ENCODE measurements around the gene SLN. TPM values are rescaled to one million over a fixed set of nuclear protein-coding genes. Genes with fewer than 3 reads are reported as not detected.

The SLN gene
- total RNA-seq, 1 donor from 2014 or later = not detected

DNA sequence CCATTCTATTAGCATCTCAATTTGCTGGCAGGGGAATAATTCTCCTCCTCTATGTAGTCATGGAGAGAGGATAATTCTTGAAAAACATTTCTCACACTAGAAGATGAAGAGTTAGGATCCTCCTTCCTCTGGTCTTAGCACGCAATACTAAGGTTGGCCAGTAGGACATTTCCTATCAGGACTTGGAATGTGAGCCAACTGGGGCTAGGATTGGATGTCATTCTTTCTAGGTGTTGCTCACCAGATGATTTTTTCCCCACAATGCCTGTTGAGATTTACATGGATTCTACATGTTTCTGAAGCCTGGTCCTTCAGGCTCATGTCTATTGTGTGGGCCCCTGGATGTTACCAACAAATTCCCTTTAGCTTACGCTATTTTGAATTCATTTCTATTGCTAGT, 28.0 kb downstream of the SLN start:
- no peak for DNase-seq (ENCODE audit: low spot score)

DNA sequence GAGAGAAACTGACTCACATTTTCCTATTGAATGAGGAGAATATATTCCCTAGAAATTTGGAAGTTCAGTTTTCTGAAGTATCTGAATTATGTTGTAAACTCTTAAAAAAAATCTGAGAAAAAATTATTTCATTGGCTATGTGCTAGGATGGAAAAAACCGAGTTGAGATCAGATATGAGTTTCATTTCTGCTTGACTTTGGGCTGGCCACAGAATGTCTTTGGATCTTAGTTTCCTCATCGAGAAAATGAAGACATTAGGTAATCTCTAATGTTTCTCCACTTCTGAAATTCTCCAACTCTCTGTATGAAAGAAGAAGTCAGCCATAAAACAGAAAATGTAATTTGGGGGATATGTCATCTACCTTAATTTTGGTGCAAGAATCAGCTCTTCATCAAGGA, 28.8 kb downstream of the SLN start:
- no peak for DNase-seq (ENCODE audit: low spot score)

GRCh38 chr11:107682572-107682971, 29.3 kb downstream of the SLN start:
- DNase-seq (ENCODE audit: low spot score) = no peak

- DNase-seq (ENCODE audit: low spot score) = no peak
These were observed 29.7 kb downstream of the SLN start for GRCh38 chr11:107682171-107682570.

DNA sequence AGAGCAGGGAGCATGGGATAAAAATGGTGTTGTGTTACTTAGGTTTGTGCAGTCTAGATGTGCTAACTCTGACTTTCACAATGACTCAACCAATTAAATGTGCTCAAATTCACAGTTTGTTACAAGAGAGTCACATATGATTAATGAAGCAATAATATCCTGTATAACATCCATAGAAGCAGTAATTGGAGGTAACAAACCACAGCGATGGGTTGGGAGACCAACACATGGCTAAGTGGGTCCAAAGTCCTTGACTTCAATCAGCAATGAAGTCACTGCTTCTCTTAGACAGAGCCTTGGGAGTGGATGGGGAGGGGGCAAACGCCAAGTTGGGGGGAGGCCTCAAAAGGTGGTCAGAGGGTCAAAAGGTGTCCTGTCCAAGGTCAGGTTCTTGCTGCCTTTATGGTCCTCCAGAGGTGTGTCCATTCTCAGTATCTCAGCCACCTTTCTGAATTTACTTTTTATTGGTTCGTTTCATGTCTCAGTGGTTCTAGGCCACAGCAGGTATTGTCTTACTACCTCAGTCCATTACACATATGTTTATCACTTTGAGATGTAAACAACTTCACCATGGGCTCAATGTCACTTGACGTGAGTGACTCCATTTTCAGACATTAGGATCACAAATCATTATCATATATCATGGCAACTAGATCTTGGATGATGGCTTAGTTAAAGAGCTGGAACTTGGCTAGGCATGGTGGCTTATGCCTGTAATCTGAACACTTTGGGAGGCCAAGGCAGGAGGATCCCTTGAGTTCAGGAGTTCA, 32.4 kb downstream of the SLN start:
- DNase-seq (ENCODE audit: low spot score) = no peak

DNA sequence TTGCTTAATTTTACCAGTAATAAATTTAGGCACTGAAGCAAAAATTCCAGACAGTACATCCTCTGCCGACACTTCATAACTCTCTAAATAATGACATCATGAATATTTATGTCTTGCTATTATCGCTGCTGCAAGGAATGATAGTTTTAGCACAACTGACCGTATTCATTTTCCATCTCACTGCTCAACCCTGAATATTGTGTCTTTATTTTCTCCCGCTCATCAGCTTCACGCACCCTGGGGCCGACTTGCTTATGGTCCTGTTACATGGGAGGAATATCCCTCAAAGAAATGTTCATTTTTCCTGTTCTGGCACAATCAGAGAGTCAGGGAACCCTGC, 33.3 kb downstream of the SLN start:
- no peak for DNase-seq (ENCODE audit: low spot score)

GRCh38 chr11:107677924-107678631, 33.8 kb downstream of the SLN start:
- DNase-seq (ENCODE audit: low spot score) = no peak

- DNase-seq (ENCODE audit: low spot score) = no peak
These were observed 35.4 kb downstream of the SLN start for GRCh38 chr11:107676336-107677057.

GRCh38 chr11:107675902-107676301, 36.0 kb downstream of the SLN start:
- DNase-seq (ENCODE audit: low spot score) = no peak

DNA sequence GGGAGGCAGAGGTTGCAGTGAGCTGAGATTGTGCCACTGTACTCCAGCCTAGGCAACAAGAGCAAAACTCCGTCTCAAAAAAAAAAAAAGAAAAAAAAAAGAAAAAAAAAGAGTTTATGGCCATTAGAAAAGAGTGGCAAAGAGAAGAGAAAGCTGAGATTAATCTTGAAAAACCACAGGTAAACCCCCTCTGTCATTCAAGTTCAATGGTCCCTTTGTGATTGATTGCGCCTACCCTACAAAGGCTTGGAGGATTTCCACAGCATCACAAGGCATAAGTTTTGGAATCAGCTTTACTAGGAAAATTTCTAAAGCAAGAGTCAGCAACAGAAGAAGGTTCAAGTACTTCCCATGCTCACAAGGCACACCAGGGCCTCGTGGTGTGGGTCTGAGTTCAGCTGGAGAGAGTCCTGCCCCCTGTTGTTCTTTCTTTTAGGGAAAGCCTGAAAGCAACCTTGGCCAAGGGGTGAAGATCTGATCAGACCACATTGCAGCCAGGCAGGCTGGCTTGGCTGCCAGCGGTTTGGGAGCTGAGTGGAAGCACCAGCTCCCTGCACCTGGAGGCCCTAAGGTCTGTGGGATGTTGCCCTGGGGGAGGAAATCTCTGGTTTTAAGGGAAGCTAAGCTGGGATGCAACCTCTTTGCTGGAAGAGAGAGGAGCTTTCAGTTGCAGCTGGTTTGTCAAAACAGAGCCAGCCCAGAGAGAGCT, 41.8 kb downstream of the SLN start:
- DNase-seq (ENCODE audit: low spot score) = no peak

DNA sequence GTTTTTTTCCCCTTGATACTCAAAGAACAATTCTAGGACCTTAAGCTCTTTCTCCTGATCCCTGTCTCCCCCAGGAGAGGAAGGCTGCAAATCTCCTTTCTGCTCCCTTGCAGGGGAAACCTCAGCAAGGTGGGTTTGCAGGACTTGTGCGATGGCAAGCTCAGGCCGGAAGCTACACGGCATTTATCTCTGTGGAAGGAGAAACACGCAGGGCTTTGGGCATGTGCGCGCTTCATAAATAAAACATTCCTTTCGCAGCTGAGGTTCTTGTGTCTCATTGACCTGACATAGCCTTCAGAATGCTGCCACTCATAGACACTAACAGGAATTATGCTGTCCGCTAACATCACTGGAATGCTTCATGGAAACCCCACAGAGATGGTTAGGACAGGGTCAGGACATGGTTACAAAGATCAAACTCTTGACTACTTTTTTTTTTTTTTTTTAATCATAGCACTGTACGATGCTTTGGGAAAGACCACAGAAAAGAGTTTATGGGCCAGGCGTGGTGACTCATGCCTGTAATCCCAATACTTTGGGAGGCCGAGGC, 42.6 kb downstream of the SLN start:
- no peak for DNase-seq (ENCODE audit: low spot score)

- DNase-seq (ENCODE audit: low spot score) = no peak
These were observed 44.8 kb downstream of the SLN start for GRCh38 chr11:107666911-107667613.

- DNase-seq (ENCODE audit: low spot score) = no peak
These were observed 46.8 kb downstream of the SLN start for GRCh38 chr11:107665018-107665417.

- DNase-seq (ENCODE audit: low spot score) = no peak
These were observed 50.2 kb downstream of the SLN start for GRCh38 chr11:107661656-107662055.

DNA sequence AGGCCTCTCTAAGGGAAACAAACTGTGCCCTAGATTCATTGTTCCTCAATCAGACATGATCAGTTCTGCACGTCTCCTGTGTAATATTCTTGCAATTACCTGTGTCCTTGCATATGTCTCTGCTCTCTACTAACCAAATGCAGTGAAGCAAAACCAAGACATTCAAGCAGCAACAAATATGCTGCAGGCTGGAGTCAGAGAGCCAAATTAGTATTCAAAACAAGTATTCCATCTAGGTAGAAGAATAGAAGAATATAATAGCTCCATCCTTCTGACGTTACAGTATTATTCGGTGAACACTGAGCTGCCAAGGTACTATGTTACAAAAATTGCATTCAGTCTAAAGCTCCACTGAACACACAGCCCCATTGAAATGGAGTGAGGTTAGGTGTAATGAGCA, 51.8 kb downstream of the SLN start:
- no peak for DNase-seq (ENCODE audit: low spot score)

GRCh38 chr11:107659310-107659709, 52.5 kb downstream of the SLN start:
- DNase-seq (ENCODE audit: low spot score) = no peak

Other genes with a start within 250 kb of the SLN start
- gene ALKBH8, start 146.3 kb downstream of the SLN start, total RNA-seq = 5.2 TPM
- gene ELMOD1, start 120.9 kb downstream of the SLN start, total RNA-seq = not detected
- gene SLC35F2, start 146.7 kb upstream of the SLN start, total RNA-seq = 22.0 TPM
- 1.6 TPM for gene RAB39A, start 216.4 kb upstream of the SLN start, total RNA-seq

Data from mucosa of gallbladder (tissue), 1 donor.